MM.1S (cell line): ENCODE data around the gene PLPPR3.

Experiments used
- DNase-seq: peaks from one replicate; pipeline ENCODE4 v3.0.0-alpha.2; 2015
- H2AFZ ChIP-seq: fragments of 300-600 bp; sonication (generic); 2 replicates; pipeline ENCODE4 v1.6.0; 2016; ENCODE audit warnings: antibody characterized with exemption, low read length
- H3F3A ChIP-seq: fragments of 300-600 bp; sonication (generic); 2 replicates; pipeline ENCODE4 v1.6.1; 2016; ENCODE audit warnings: mild to moderate bottlenecking, antibody characterized with exemption, low read length, moderate library complexity, mixed read lengths; ENCODE audit not compliant: insufficient read depth
- H3K27ac ChIP-seq: fragments of 300-600 bp; sonication (generic); 2 replicates; pipeline ENCODE4 v1.5.1; 2016; ENCODE audit warnings: mild to moderate bottlenecking, low read length
- H3K27me3 ChIP-seq: fragments of 300-600 bp; sonication (generic); replicated peaks from 2 replicates; pipeline ENCODE4 v1.6.0; 2016; ENCODE audit warnings: low read length; ENCODE audit not compliant: insufficient read depth
- H3K36me3 ChIP-seq: fragments of 300-600 bp; sonication (generic); replicated peaks from 2 replicates; pipeline ENCODE4 v1.6.1; 2016; ENCODE audit warnings: mild to moderate bottlenecking, low read length, mixed read lengths; ENCODE audit not compliant: insufficient read depth
- H3K4me1 ChIP-seq: fragments of 300-600 bp; sonication (generic); 2 replicates; pipeline ENCODE4 v1.6.1; 2016; ENCODE audit warnings: low read length, mixed read lengths
- H3K4me2 ChIP-seq: fragments of 300-600 bp; sonication (generic); 2 replicates; pipeline ENCODE4 v1.6.0; 2016; ENCODE audit warnings: low read depth, low read length
- H3K4me3 ChIP-seq: fragments of 300-600 bp; sonication (generic); 2 replicates; pipeline ENCODE4 v1.5.1; 2016; ENCODE audit warnings: low read length, mixed read lengths
- H3K79me2 ChIP-seq: fragments of 300-600 bp; sonication (generic); 2 replicates; pipeline ENCODE4 v1.6.1; 2016; ENCODE audit warnings: mixed run types, low read length, mixed read lengths
- H3K9ac ChIP-seq: fragments of 300-600 bp; sonication (generic); 2 replicates; pipeline ENCODE4 v1.6.1; 2016; ENCODE audit warnings: low read length, mixed read lengths
- H3K9me2 ChIP-seq: fragments of 300-600 bp; sonication (generic); replicated peaks from 2 replicates; pipeline ENCODE4 v1.6.1; 2016; ENCODE audit warnings: mild to moderate bottlenecking, low read length, mixed read lengths; ENCODE audit not compliant: insufficient read depth
- H3K9me3 ChIP-seq: fragments of 300-600 bp; sonication (generic); replicated peaks from 2 replicates; pipeline ENCODE4 v1.6.1; 2016; ENCODE audit warnings: mild to moderate bottlenecking, low read length, mixed read lengths; ENCODE audit not compliant: insufficient read depth
- H4K20me1 ChIP-seq: fragments of 300-600 bp; sonication (generic); 2 replicates; pipeline ENCODE4 v1.6.1; 2016; ENCODE audit warnings: mild to moderate bottlenecking, low read length, moderate library complexity, mixed read lengths; ENCODE audit not compliant: insufficient read depth
- CTCF ChIP-seq: fragments of 300-600 bp; sonication (generic); IDR thresholded peaks from 2 replicates; pipeline ENCODE4 v1.5.1; 2016; ENCODE audit warnings: antibody characterized with exemption, low read length, mixed read lengths
- EZH2 ChIP-seq: fragments of 300-600 bp; sonication (generic); optimal IDR thresholded peaks from 2 replicates; pipeline ENCODE3; 2017; ENCODE audit warnings: low read depth, mild to moderate bottlenecking, antibody characterized with exemption, low read length, mixed read lengths
- EZH2phosphoT487 ChIP-seq: fragments of 300-600 bp; sonication (generic); IDR thresholded peaks from 2 replicates; pipeline ENCODE4 v1.6.1; 2018; ENCODE audit warnings: antibody characterized with exemption, low read length

Gene PLPPR3

GRCh38 chr19:804419-805165, 17.2 kb downstream of the PLPPR3 start:
- Histone ChIP-seq H3K9me2 (no peaks in the 10 kb centered on the region), H3K27me3 (no peaks in the 10 kb centered on the region), H3K79me2 (peaks cover 98% of the 10 kb centered on the region), H3K9ac (no peak overlapping the region), H3K36me3 (peaks cover 81% of the 10 kb centered on the region), H3K4me1 (peaks cover 1% of the 10 kb centered on the region), H2AFZ (no peak overlapping the region), H3K4me2 (no peak overlapping the region), H4K20me1 (peaks cover 64% of the 10 kb centered on the region), H3K27ac (no peak overlapping the region), H3K9me3 (no peaks in the 10 kb centered on the region), H3F3A (0 out of 2 replicates have a peak, but pooled peaks cover under 1% of the 10 kb centered on the region), H3K4me3 (no peak overlapping the region)
- no peak for TF ChIP-seq EZH2
- no peak for TF ChIP-seq CTCF
- TF ChIP-seq EZH2phosphoT487, result no peak
- DNase-seq, result no peak

- Histone ChIP-seq H3K4me2 (no peak overlapping the region), H3K4me3 (no peak overlapping the region), H2AFZ (no peak overlapping the region), H3K9me3 (no peaks in the 10 kb centered on the region), H3F3A (no peaks in the 10 kb centered on the region), H3K9me2 (no peaks in the 10 kb centered on the region), H3K9ac (no peak overlapping the region), H3K4me1 (peaks cover 8% of the 10 kb centered on the region), H3K79me2 (peaks cover 100% of the 10 kb centered on the region), H3K27ac (no peak overlapping the region), H3K27me3 (no peaks in the 10 kb centered on the region), H4K20me1 (peaks cover 72% of the 10 kb centered on the region), H3K36me3 (peaks cover 84% of the 10 kb centered on the region)
- DNase-seq, result no peak
- TF ChIP-seq CTCF, result no peak
- no peak for TF ChIP-seq EZH2phosphoT487
These were observed 17.9 kb downstream of the PLPPR3 start for GRCh38 chr19:803686-804418.

GRCh38 chr19:803099-803561, 18.6 kb downstream of the PLPPR3 start:
- TF ChIP-seq EZH2phosphoT487 (no peak), EZH2 (no peak), CTCF (no peak)
- Histone ChIP-seq H3K9ac (no peak overlapping the region), H3K27me3 (no peaks in the 10 kb centered on the region), H3K9me2 (no peaks in the 10 kb centered on the region), H4K20me1 (peaks cover 78% of the 10 kb centered on the region), H3K36me3 (peaks cover 78% of the 10 kb centered on the region), H3K79me2 (peaks cover 100% of the 10 kb centered on the region), H3K4me3 (no peak overlapping the region), H3K4me2 (no peak overlapping the region), H3F3A (no peaks in the 10 kb centered on the region), H3K4me1 (peaks cover 9% of the 10 kb centered on the region), H3K9me3 (no peaks in the 10 kb centered on the region), H3K27ac (no peak overlapping the region), H2AFZ (no peak overlapping the region)
- DNase-seq, result no peak
